Measurements from ENCODE around the gene CKAP2L. TPM values are rescaled to one million over a fixed set of nuclear protein-coding genes. Genes with fewer than 3 reads are reported as not detected.

CKAP2L gene
- total RNA-seq, 1 donor from 2014 or later, result 2.1 TPM

DNA sequence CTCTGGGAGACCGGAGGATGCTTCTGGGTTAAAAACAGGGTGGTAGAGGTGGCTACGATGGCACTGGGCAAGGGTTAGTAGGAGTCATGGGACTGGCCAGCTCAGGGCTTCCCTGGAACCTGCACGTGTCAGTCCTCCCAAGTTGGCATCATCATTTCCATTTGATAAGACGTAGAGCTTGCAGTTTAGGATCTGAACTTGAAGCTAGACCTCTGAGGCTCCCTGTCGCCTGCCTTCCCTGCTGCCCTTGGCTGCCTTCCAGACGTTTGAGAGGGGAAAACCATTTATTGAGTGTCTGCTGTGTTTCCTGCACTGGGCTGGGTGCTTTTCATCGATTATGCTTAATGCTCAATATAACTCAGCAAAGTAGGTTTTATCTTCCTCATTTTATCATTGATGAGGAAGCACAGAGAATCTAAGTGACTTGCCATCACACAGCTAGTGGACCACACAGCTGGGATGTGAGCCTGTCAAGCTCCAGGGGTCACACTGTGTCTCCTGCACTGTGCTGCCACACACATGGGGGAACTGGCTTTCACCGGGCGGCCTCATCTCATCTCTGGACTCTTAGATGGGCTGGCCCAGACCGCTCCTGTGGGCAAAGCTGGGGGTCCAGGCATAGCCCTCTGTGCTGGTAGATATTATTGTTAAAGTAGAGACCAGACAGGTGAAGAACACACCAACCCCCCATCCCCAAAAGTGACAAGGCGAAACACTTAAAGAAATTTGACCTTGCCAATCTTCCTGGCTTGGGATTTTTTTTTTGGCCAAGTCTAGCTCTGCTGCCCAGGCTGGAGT, 35.8 kb downstream of the CKAP2L start:
- no peak for TF ChIP-seq EZH2 (IDR thresholded peaks at IDR 0.05; ENCODE audit: insufficient read depth, low read length)
- TF ChIP-seq, protein P1, sequence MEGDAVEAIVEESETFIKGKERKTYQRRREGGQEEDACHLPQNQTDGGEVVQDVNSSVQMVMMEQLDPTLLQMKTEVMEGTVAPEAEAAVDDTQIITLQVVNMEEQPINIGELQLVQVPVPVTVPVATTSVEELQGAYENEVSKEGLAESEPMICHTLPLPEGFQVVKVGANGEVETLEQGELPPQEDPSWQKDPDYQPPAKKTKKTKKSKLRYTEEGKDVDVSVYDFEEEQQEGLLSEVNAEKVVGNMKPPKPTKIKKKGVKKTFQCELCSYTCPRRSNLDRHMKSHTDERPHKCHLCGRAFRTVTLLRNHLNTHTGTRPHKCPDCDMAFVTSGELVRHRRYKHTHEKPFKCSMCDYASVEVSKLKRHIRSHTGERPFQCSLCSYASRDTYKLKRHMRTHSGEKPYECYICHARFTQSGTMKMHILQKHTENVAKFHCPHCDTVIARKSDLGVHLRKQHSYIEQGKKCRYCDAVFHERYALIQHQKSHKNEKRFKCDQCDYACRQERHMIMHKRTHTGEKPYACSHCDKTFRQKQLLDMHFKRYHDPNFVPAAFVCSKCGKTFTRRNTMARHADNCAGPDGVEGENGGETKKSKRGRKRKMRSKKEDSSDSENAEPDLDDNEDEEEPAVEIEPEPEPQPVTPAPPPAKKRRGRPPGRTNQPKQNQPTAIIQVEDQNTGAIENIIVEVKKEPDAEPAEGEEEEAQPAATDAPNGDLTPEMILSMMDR (IDR thresholded peaks at IDR 0.05; ENCODE audit: insufficient read depth, low read depth, low read length), result no peak
- peaks cover 4% of the 10 kb centered on the region for H3K27me3 ChIP-seq (ENCODE audit: insufficient read depth, low read length)
- Mint-ChIP-seq H3K27ac (ENCODE audit: unreplicated experiment) (no peak overlapping the region), H3K36me3 (ENCODE audit: low read depth, unreplicated experiment) (no peaks in the 10 kb centered on the region), H3K4me3 (ENCODE audit: unreplicated experiment) (no peak overlapping the region), H3K9me3 (ENCODE audit: unreplicated experiment) (no peaks in the 10 kb centered on the region), H3K4me1 (ENCODE audit: low read depth, unreplicated experiment) (peaks cover 10% of the 10 kb centered on the region), H3K27me3 (ENCODE audit: low read depth, unreplicated experiment) (peaks cover 28% of the 10 kb centered on the region)
- no peaks in the 10 kb centered on the region for H3K79me2 ChIP-seq (ENCODE audit: insufficient read depth, low read length)
- no peak overlapping the region for H3K9ac ChIP-seq (ENCODE audit: low read length)
- H3K4me3 ChIP-seq (ENCODE audit: insufficient read depth, low read depth, low read length), result no peak overlapping the region
- no peaks in the 10 kb centered on the region for H3K9me3 ChIP-seq (ENCODE audit: insufficient read depth, low read depth, low read length)
- peaks cover 5% of the 10 kb centered on the region for H3K4me1 ChIP-seq (ENCODE audit: insufficient read depth, low read length)
- no peaks in the 10 kb centered on the region for H4K20me1 ChIP-seq (ENCODE audit: insufficient read depth, low read length)
- no peak overlapping the region for H3K27ac ChIP-seq (ENCODE audit: low read depth, low read length)
- no peaks in the 10 kb centered on the region for H3K36me3 ChIP-seq (ENCODE audit: insufficient read depth, low read length)
- DNase-seq (ENCODE audit: low read depth) (no peak), FAIRE-seq (no peak)
- no peak overlapping the region for H2AFZ ChIP-seq (ENCODE audit: low read depth, low read length)
- H3K4me2 ChIP-seq (ENCODE audit: low read length), result no peak overlapping the region

GRCh38 chr2:112728029-112728362, 36.4 kb downstream of the CKAP2L start:
- Histone ChIP-seq H3K4me1 (ENCODE audit: insufficient read depth, low read length) (peaks cover 5% of the 10 kb centered on the region), H3K36me3 (ENCODE audit: insufficient read depth, low read length) (no peaks in the 10 kb centered on the region), H3K27ac (ENCODE audit: low read depth, low read length) (no peak overlapping the region), H4K20me1 (ENCODE audit: insufficient read depth, low read length) (no peaks in the 10 kb centered on the region), H3K9ac (ENCODE audit: low read length) (no peak overlapping the region), H3K9me3 (ENCODE audit: insufficient read depth, low read depth, low read length) (no peaks in the 10 kb centered on the region), H3K79me2 (ENCODE audit: insufficient read depth, low read length) (no peaks in the 10 kb centered on the region), H2AFZ (ENCODE audit: low read depth, low read length) (no peak overlapping the region), H3K4me3 (ENCODE audit: insufficient read depth, low read depth, low read length) (no peak overlapping the region), H3K27me3 (ENCODE audit: insufficient read depth, low read length) (peaks cover 4% of the 10 kb centered on the region), H3K4me2 (ENCODE audit: low read length) (no peak overlapping the region)
- peaks cover 28% of the 10 kb centered on the region for H3K27me3 Mint-ChIP-seq (ENCODE audit: low read depth, unreplicated experiment)
- DNase-seq (ENCODE audit: low read depth), result no peak
- no peaks in the 10 kb centered on the region for H3K9me3 Mint-ChIP-seq (ENCODE audit: unreplicated experiment)
- H3K36me3 Mint-ChIP-seq (ENCODE audit: low read depth, unreplicated experiment), result no peaks in the 10 kb centered on the region
- TF ChIP-seq EZH2 (IDR thresholded peaks at IDR 0.05; ENCODE audit: insufficient read depth, low read length), result no peak
- TF ChIP-seq, protein P1 (IDR thresholded peaks at IDR 0.05; ENCODE audit: insufficient read depth, low read depth, low read length), result no peak
- H3K4me1 Mint-ChIP-seq (ENCODE audit: low read depth, unreplicated experiment), result peaks cover 10% of the 10 kb centered on the region
- FAIRE-seq, result no peak
- no peak overlapping the region for H3K27ac Mint-ChIP-seq (ENCODE audit: unreplicated experiment)
- no peak overlapping the region for H3K4me3 Mint-ChIP-seq (ENCODE audit: unreplicated experiment)

All from astrocyte (in vitro differentiated cells and primary cell).